Fibroblast of upper back skin (primary cell): ENCODE results near the gene SLC25A33.
"Not testable (repeated sequence)": the region's sequence is repeated elsewhere in the genome, so short reads cannot be mapped to it uniquely, and the experiment has no call there.

Experiments
- DNase-seq: peaks from one replicate; pipeline ENCODE4 v3.0.0-alpha.2; 2013

SLC25A33 gene

DNA sequence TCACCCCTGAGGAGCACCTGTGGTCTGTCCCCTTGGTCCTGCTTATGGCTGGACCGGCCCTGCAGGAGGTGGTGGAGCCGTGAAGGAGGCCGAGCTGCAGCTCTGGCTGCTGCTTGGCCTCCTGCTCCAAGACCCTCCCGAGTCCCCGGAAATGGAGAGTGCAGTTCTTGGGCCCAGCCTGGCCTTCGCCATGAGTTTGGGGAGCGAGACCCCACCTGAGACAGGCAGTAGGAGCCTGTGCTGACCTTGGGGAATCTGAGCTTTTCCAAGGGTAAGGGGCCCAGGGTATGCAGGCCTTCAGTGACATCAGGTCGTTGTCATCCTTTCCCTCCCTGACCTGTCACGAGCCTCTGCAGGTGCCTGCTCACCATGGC lies 63.5 kb downstream of the SLC25A33 start:
- DNase-seq = no peak

- DNase-seq = no peak
Observed at GRCh38 chr1:9603307-9603706, 64.0 kb downstream of the SLC25A33 start.

GRCh38 chr1:9603766-9604753 lies 64.8 kb downstream of the SLC25A33 start:
- DNase-seq = no peak

GRCh38 chr1:9604836-9605235 lies 65.6 kb downstream of the SLC25A33 start:
- DNase-seq = no peak

GRCh38 chr1:9605946-9606455 lies 66.7 kb downstream of the SLC25A33 start:
- DNase-seq = no peak

DNA sequence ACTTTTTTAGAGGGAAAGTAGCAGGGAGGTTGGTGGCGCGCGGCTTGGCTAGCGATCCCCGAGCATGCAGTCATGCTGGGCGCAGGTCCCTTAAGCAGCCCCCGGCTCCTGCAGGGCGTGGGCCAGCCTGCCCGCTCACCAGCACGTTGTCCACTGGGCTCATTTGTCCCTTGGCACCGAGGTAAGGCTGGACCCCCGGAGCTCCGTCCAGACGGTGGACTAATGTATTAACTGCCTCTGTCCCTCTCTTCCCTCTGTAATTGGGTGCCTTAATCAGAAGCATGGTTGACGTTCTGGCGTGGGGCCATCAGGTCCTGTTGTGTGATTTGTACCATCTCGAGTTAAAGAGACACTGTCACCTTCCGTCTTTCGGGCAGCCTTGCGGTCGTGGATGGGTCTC lies 67.2 kb downstream of the SLC25A33 start:
- no peak for DNase-seq

GRCh38 chr1:9606948-9607347 lies 67.7 kb downstream of the SLC25A33 start:
- no peak for DNase-seq

DNA sequence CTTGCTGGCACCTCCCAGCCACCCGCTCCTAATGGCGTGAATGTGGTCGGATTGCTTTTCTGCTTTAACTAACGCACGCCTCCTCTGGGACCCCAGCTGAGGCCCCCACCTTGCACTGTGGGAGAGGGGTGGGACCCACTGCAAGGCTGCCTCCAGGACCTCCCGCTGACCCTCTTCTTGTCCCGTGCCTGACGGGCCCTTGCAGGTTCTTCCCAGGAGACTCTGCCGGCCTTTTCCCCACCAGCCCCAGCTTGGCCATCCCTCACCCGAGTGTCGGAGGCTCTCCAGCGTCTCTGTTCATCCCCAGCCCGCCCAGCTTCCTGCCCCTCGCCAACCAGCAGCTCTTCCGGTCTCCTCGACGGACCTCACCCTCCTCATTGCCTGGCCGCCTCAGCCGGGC lies 68.1 kb downstream of the SLC25A33 start:
- no peak for DNase-seq

- DNase-seq = no peak
Observed at GRCh38 chr1:9609998-9610397, 70.7 kb downstream of the SLC25A33 start.

DNA sequence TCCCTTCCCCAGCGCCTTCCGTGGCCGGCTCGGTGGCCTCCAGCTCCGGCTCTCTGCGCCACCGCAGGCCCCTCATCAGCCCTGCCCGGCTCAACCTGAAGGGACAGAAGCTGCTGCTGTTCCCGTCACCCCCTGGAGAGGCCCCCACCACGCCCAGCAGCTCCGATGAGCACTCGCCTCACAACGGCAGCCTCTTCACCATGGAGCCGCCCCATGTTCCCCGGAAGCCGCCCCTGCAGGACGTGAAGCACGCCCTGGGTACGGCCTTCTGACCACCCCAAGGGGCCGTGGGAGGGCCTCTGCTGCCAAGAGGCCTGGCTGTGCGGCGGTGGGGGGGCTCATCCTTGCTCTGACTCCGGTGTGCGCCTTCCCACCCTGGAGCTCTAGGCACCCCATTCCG lies 71.3 kb downstream of the SLC25A33 start:
- no peak for DNase-seq

DNA sequence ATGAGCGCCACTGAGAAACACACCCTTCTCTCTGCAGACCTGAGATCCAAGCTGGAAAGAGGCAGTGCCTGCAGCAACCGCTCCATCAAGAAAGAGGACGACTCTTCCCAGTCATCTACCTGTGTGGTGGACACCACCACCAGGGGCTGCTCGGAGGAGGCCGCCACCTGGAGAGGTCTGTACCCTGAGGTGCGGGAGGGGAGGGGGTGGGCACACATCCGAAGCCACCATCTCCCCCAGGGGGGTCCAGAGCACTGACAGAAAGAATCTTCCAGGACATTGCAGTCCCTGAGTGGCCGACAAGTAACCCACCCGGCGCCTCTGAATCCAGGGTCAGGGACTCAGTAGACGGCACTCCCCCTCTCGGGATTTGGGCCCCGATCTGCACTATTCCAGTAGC lies 72.5 kb downstream of the SLC25A33 start:
- no peak for DNase-seq

DNA sequence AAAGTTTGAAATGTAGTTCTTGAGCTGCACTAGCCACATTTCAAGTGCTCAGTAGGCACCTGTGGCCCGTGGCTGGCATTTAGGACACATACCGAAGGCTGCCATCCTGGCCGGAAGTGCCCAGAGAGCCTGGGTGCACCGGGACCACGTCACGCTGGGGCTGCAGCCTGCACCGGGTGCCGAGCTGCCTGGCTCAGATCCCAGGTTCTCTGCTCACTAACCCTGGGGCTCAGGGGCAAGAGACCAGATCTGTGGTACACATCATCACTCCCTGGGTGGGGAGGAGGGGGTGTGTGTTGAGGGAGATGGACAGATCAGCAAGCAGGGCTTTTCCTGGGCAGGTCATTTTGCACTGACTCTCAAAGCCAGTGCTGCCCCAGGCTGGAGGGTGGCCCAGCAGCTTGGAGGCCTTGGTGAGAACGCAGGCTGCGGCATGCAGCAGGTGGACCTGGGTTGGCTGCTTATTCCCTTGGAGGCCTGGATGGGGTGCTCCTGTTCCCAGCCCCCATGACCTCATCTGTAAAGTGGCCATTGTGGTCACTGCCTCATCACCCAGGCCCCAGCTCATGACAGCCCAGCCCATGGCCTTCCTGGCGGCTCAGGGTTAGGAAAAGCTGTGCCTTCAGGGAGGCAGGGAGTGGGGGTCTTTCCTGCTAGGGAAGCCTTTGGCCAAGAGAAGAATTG lies 73.0 kb downstream of the SLC25A33 start:
- DNase-seq = no peak

GRCh38 chr1:9612871-9613624 lies 73.8 kb downstream of the SLC25A33 start:
- DNase-seq = no peak

DNA sequence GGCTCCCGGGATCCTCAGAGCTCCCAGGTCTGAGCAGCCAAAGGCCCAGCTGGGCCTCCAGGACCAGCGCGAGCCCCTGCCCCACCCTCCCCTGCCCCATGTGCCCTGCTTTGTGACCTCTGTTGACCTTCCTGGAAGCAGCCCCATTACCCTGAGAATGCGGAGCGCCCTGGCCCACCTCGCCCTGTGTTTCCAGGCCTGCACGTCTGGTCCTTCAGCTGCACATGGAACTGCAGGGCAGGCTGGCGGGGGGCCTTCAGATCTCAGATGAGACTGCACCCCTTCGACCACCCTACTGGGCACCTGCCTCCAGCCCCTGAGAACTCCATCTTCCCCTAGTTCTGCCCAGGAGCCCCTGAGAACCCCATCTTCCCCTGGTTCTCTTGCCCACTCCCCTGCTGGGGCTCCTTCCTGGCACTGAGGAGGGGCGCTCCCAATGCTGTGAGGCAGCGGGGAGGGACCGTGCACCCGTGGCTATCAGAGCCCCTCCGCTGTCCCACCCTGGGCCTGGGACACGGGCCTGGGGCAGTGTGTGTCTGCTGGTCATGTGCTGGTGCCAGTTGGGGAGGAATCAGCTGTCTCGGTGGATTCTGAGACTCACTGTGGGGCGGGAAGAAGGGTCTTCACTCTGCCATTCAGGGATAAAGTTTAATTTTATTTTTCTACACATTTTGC lies 74.5 kb downstream of the SLC25A33 start:
- DNase-seq = no peak

- peak; percentile 29 for DNase-seq
Observed at GRCh38 chr1:9615316-9616063, 76.2 kb downstream of the SLC25A33 start.

- no peak for DNase-seq
Observed at GRCh38 chr1:9618909-9619679, 79.8 kb downstream of the SLC25A33 start.

DNA sequence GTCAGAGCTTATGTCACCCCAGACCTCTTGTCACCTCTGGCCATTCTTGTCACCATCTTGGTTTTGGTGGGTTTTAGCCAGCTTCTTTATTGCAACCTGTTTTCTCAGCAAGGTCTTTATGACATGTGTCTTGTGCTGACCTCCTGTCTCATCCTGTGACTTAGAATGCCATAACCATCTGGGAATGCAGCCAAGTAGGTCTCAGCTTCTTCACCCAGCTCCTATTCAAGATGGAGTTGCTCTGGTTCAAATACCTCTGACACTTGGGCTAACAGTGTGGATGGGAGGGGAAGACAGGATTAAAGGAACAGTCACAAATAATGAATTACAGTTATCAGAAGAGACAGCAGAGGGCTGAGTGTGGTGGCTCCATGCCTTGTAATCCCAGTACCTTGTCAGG lies 81.8 kb downstream of the SLC25A33 start:
- DNase-seq = no peak

GRCh38 chr1:9624081-9624480 lies 84.8 kb downstream of the SLC25A33 start:
- DNase-seq = no peak

DNA sequence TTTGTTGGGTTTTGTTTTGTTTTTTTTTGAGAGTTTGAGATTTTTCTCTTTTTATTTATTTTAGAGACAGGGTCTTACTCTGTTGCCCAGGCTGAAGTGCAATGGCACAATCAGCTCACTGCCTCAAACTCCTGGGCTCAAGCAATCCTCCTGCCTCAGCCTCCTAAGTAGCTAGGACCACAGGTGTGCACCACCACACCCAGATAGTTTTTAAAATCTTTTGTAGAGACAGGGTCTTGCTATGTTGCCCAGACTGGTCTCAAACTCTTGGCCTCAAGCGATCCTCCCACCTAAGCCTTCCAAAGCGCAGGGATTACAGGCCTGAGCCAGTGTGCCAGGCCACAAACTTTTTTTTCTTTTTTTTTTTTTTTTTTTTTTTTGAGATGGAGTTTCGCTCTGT lies 85.8 kb downstream of the SLC25A33 start:
- not testable (repeated sequence) for DNase-seq

DNA sequence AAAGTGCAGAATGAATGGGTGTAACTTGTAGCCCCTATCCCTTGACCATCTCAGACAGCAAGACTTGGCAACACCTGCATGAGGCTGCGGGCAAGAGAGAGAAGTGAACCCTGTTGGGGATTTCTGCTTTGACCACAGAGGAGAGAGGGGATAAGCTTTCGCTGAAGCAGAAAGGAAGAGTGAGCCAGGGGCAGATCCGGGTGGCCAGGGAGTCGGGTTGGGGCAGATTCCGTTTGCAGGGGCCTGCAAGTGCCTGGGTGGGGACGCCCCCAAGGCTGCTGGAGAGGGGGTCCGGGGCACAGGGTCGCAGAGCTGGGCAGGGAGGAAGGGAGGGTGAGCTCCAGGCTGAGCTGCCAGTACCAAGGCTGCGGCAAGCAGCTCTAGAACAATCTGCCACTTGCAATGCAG lies 86.9 kb downstream of the SLC25A33 start:
- DNase-seq = no peak
